Germinal center (tissue), 1 donor: ENCODE measurements around the gene S100A6.
"Not testable (repeated sequence)": the region's sequence is repeated elsewhere in the genome, so short reads cannot be mapped to it uniquely, and the experiment has no call there.

Experiments used
- DNase-seq: peaks from one replicate; pipeline ENCODE4 v3.0.0; 2012; ENCODE audit warnings: mixed read lengths, low spot score

S100A6 gene

DNA sequence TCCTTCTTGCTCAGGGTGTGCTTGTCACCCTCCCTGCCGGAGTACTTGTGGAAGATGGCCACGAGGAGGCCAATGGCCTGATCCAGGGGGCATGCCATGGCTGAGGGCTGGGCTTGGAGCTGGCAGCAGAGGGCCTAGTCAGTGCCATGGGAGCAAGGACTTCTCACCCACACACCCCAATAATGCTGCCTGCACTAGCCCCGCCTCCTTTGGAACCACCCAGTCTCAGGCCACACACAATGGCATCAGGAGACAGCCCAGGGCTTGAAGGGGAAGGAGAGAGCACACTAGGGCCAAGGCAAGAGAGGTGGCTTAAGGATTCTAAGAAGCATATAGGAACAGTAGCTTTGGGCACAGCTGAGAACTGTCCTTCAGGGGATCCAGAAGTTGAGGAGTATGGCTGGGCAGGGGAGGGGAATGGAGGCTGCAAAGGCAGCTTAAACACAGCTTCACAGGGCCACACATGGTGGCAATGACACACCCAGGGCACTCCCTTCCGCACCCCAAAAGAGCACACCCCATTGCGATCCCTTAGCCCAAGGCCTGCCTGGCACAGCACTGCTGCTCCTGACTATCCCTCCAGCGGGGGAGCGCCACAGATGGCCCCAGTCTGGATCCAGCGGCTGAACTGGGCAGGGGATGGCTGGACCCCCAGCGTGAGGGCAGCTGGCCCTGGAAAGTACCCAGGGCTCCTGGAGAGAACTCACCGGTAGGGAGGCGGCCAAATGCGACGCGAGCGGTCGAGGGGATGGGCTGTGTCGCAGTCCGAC, at the start of gene S100A6:
Gene S100A6 (minus strand): TSS at position 750 of the 770 bp plus-strand sequence. CDS start 652 bp downstream, at position 98.
- no peak for DNase-seq

DNA sequence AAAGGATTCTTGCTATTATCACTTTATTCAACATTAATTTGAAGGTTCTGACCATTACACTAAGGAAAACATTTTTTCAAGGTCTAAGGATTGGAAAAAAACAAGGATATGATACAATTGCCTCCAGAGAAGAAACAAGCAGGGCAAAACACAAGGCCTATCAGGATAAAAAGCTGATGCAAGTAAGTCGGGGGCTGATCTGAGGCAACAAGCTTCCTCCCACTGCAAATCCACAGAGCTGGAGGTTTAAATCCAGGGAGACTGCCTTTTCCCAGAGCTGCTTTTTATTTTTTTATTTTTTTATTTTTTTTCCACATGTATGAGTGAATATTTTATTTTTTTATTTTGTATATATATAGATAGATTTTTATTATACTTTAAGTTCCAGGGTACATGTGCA, 49.2 kb upstream of the S100A6 start:
- no peak for DNase-seq

DNA sequence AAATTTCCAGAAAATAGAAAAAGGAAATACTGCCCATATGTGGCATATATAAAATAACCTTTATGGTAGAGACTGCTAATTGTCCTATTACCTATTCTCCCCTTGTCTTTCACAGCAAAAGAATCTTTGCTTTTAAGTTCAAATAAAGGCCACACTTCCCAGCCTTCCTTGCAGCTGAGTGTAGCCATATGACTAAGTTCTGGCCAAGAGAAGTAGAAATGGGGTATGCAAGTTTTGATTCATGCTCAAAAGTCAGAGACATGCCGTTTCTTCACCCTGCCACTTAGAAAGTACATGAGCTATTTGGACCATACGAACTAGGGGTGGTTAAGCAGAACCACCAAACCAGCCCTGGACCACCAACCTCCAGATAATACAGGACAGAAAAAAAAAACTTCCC, 48.2 kb upstream of the S100A6 start:
- no peak for DNase-seq

DNA sequence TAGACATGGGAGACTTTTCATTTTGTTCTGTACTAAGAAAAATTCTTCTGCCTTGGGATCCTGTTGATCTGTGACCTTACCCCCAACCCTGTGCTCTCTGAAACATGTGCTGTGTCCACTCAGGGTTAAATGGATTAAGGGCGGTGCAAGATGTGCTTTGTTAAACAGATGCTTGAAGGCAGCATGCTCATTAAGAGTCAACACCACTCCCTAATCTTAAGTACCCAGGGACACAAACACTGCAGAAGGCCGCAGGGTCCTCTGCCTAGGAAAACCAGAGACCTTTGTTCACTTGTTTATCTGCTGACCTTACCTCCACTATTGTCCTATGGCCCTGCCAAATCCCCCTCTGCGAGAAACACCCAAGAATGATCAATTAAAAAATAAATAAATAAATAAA, 47.7 kb upstream of the S100A6 start:
- DNase-seq: not testable (repeated sequence)

DNA sequence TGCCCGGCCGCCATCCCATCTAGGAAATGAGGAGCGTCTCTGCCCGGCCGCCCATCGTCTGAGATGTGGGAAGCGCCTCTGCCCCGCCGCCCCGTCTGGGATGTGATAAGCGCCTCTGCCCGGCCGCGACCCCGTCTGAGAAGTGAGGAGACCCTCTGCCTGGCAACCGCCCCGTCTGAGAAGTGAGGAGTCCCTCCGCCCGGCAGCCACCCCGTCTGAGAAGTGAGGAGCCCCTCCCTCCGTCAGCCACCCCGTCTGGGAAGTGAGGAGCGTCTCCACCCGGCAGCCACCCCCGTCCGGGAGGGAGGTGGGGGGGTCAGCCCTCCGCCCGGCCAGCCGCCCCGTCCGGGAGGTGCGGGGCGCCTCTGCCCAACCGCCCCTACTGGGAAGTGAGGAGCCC, 47.0 kb upstream of the S100A6 start:
- not testable (repeated sequence) for DNase-seq

DNA sequence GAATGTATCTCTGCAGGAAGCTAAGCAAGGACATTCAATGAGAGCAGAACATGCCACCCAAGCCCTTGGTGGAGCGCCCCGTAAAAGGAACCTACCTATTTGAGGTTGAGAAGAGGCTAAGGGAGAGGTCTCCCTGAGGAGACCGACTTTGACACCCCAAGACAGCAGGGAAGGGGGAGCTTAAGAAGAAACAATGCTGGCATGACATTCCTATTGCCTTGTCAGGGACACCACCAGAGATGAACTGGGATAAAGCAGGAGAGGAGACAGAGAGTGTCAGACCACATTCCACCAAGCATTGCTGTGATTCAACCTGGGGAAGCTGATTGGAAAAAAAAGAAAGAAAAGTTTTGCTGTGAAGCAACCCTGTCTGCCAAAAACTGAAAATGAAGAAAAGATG, 43.1 kb upstream of the S100A6 start:
- no peak for DNase-seq

DNA sequence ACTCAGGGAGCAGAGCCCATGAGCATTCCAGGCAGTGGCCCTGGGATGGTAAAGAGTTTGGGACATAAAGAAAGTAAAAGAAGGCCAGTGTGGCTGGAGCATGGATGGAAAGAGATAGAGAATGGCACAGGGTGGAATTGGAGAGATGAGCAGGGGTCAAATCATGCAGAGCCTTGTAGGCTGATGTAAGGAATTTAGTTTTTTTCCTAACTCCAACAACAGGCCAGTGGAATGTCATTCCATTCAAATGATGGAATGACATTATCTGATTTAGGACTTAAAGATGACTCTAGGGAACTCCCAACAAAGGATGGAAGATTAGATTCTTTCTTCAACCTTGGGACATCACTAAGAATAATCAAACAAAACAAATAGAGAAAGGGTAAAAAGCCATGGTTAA, 42.7 kb upstream of the S100A6 start:
- DNase-seq: no peak

DNA sequence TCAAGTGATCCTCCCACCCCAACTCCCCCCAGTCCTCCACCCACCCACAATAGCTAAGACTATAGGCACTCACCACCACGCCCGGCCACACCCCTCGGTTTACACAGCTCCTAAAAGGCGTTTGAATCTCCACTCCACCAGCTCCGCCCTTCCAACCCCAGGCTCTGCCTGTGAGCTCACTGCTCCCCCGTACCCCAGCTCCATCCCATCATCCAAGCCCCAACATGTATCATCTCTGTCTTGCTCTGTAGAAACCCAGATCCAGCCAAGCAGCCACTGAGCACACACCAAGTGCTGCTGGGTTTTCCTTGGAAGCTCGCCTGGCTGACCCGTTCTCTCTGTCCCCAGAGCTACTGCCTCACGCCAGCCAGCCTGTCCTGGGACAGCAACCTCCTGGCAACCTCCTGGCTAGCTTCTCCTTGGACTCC, 41.8 kb upstream of the S100A6 start:
- no peak for DNase-seq

DNA sequence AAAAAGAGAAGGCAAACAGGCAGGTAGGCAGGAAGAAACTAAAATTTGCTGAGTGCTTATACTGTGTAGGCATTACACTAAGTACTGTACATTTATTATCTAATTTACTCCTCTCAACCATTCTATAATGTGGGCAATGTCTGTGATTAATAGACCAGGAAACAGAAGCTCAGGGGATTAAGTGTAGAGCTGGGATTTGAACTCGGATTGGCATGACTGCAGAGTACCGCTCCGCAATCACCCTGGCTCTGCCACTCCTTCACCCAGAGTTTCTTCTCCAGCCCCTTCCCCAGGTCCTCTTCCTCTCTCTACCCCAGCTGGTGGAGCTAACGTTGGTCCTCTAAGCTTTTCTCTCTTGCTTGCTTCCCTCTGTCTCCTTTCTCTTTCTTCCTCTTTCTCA, 41.3 kb upstream of the S100A6 start:
- DNase-seq: no peak

DNA sequence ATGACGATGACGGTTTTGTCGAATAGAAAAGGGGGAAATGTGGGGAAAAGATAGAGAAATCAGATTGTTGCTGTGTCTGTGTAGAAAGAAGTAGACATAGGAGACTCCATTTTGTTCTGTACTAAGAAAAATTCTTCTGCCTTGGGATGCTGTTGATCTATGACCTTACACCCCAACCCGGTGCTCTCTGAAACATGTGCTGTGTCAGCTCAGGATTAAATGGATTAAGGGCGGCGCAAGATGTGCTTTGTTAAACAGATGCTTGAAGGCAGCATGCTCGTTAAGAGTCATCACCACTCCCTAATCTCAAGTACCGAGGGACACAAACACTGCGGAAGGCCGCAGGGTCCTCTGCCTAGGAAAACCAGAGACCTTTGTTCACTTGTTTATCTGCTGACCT, 39.7 kb upstream of the S100A6 start:
- not testable (repeated sequence) for DNase-seq

DNA sequence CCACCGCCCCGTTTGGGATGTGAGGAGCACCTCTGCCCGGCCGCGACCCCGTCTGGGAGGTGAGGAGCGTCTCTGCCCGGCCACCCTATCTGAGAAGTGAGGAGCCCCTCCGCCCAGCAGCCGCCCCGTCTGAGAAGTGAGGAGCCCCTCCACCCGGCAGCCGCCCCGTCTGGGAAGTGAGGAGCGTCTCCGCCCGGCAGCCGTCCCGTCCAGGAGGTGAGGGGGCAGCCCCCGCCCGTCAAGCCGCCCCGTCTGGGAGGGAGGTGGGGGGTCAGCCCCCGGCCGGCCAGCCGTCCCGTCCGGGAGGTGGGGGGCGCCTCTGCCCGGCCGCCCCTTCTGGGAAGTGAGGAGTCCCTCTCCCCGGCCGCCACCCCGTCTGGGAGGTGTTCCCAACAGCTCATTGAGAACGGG, 39.3 kb upstream of the S100A6 start:
- not testable (repeated sequence) for DNase-seq

DNA sequence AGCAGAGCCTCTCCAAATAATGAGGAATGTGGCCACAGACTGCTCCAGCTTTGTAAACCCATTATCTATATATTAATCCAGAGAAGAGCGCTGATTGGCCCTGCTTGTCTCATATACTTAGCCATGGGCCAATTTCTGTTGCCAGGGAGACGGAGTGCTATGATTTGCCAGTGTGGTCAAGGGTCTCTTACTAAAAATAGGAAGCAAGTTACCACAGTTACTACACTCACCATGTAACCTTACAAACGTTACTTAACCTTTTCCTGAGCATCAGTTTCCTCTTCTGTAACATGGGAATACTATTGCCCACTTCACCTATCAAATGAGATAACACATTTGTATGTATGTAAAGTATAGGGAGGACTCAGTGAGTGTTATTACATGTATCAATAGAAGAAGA, 37.6 kb upstream of the S100A6 start:
- no peak for DNase-seq

DNA sequence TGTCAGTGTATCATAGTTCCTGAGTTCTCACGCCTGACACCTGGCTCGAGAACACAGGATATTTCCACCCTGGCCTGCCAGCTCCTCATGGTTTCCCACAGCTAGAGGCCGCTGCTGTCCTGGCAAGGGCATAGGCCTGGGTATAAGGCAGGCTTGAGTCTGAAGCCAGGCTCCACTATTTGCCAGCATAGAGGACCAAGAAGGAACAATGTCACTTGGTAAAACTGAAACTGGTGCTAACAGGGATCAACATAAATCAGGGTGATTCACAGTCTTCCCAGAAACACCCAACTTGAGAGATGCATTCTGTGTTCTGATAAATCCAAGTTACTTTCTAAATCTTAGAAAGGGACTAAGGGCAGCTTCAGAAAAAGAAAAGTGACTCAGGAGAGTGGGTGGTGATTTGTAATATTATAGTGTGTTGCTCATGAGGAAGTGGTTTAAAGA, 36.8 kb upstream of the S100A6 start:
- peak; percentile 58 for DNase-seq

DNA sequence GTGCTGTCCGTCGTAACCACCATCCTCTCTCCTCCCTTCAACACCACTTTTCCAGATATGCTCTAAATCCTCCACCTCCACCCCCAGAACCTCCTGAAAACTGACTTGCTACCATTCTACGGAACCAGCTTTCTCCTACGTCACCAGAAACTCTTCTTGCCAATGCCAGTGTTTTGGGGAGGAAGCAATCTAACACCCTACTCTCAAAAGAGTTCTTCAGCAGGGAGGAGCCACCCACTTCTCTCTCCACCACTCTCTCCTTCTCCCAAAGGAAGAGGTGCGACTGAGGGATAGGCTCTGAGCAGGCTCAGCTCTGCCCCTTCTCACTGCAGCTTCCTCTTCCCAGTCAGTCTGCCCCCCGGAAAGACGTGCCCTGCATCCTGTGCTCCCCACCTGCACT, 35.9 kb upstream of the S100A6 start:
- DNase-seq: no peak

DNA sequence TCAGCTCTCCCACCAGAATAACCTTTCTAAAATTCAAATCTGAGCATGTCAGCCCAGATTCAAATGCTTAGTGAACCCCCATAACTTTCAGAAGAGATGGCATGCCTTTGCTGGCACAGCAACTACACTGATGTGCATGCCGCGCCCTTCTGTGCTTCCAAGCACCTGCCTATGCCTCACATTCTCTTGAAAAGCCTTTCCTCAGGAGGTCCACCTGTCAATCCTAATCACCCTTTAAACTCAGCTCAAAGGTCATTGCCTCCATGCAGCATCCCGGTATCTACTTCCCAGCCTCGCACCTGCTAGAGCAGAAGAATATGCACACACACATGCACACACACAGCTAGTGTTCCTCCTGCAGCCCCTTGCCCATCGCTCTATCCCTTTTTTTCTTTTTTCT, 35.1 kb upstream of the S100A6 start:
- no peak for DNase-seq

DNA sequence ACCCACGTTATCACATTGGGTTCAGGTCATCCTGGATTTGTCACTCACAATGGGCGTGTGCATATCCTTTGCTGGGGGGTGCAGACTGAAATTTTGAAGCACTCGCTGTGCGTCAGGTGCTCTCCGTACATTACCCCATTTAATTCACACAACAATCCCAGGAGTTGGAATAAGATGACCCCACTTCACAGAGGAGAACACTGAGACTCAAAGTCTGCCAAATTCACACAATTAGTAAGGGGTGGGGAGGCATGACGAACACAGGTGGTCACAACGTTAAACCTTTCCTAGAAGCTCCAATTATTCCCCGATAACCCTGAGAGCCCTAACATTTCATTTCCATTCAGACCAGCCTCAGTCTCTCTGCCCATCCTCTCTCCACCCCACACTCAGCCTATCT, 33.7 kb upstream of the S100A6 start:
- no peak for DNase-seq

DNA sequence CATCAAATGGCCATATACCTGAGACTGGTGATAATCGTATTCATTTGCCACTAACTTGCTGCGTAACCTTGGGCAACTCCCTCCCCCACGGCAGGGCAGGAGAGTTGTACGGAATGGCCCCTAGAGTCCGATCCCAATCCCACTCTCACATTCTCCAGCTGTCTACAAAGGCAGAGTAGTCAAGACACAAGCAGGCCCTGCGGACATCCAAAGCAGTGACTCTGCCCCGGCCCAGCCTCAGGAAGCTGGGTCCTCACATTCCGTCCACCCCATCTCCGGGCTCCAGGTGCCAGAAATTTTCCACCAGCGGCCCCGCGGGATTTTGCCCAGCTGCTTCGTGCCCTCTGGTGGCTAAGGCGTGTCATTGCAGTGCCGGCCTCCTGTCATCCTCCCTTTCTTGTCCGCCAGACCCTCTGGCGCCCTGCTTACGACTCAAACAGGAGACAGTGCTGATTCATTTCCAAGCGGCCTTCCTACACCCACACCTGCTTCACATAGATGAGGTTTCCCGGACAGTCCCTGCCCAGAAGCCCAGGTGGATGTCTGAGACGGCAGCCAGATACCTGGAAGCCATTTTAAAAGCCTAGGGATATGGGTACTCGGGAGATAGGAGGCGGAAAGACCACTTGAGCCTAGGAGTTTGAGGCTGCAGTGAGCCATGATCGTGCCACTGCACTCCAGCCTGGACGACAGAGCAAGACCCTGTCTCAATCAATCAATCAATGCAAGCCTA, 32.7 kb upstream of the S100A6 start:
- DNase-seq: peak; percentile 88

DNA sequence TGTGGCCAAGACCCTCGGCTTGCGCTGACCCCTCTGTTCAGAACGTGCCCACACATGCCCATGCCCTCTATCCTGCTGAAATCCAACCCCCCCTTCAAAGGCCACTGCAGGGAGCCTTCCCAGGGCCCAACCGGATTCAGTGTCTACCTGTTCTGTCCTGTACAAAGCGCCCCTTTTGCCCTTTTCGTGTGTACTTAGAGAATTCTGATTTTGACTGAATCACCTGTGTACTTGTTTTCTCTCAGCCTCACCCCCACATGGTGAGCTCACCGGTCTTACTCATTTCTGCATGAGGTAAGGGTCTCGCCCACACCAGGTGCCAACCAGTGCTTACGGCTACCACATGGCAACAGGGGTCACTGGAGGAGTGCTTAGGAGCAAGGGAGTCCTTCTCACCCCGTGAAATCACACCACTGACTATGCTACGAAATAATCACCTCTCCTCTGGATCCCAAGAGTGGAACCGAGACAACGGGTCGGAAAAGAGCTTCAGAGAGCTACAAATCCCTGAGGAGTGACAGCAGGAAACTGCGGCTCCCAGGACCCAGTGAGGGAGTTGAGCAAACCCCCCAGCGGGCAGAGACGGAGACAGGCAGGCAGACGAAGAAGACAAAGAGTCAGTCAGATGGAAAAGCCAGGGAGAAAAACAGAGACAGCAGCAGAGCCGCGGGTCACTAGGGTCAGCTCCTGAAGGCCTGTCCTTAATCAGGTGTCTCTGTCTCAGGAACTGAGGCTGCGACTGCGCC, 32.0 kb upstream of the S100A6 start:
- DNase-seq: no peak

DNA sequence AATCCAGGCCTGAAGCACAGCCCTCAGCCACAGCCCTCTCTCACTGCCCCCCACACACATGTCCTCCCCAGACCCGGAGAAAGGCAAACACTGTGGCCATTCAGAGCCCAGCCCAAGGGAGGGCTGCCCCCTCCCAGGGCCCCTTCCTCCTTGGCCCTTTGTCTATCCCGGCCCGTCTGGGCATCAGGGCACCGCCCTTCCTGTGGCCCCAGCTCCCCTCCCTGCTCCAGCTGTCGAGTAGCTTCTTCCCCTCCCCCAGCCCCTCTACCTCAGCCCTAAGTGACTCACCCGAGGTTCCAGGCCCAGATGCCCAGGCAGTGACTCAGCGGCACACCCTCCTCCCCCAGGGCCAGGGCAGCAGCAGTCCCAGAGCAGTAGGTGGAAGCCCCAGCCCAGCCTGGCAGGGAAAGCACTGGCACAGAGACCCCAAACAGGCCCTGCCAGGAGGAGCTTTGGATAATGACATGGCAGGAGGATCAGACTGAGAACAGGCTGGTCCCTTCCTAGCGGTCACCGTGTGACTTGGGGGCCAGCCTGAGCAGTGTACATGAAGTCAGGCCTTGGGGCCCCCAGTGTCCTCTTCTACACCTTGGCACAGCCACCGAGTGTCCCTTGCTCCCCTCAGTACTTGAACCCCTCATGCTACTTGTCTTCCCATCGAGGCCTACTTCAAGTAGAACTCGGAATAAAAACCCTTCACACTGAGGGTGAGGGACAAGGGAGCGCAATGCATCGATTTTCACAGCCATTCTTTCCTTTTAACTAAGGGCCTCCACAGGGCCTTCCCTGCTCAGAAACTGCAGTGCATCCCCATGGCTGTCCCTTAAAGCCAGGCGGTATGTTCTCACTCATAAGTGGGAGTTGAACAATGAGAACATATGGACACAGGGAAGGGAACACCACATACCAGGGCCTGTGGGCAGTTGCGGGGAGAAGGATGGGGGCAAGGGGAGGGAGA, 30.9 kb upstream of the S100A6 start:
- no peak for DNase-seq

DNA sequence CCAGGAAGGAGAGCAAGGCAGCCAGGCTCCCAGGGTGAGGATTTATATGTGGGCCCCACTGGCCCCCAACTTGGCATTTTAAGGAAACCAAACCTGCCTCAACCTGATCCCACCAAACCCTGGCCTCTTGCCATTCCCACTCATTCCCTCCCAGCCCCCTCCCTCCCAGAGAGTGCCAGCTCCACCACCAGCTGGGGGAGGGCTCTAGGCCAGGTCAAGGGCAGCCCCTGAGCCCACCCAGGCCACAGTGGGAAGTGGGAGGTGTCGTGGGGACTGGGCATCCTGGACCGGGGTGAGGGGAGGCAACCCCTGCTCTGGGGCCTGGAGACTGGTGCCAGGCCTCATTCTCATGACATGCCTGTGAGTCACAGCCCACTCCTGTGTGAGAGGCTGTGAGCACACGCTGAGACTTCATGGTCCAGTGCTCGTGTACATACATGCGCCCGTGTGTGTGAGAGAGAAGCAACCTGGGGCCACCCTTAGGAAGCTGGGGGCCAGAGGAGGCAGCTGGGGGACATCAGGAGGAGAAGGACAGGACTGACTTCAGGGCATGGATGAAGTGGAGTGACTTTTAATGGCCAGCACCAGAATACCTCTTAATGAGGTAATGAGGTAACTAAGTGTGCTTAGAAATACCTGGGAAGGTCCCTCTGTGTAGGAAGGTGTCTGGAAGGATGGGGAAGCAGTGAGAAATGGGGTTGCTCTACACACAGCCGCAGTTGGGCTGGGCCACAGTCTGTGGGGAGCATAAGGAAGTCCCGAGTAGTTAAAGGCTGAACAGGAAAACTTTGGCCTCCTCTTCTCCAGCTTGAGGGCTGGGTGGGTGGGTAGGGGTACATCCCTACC, 30.0 kb upstream of the S100A6 start, which contains the start of gene S100A2:
Gene S100A2 (minus strand): TSS at position 316 of the 846 bp plus-strand sequence. CDS start 1,967 bp downstream, outside the sequence.
- DNase-seq: no peak
